ENCODE data around the gene KIAA0232.

DNA sequence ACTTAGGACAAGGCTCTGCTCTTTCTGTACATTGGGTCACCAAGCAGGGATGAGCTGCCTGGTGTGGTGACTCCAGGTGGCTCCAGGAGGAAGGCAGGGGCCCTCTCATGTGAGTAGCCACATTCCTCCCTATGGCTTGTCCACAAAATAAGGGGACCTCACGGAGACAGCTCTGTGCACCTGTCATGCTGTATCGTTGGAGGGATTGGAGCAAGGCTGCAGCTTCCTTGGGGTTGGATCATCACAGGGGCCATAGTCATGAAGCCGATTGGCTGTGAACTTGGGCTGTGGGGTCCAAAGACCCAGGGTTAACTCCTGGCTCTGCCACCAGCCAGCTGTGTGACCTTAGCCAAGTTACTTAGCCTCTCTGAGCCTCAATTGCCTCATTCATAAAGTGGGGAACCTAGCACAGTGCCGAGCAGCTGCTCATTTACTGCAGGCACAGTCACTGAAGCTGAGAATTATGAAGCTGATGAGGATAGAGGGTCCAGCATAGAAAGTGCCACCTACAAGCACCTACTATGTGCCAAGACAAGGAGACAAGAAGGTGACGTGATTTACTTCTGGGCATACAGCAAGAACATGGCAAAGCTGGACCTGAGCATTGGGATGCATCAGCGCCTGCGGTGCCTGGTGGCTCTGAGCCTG, 11.8 kb upstream of the KIAA0232 start:
- no peak for TF ChIP-seq ZNF224 (CRISPR knock-in tag; IDR thresholded peaks at IDR 0.05)
- TF ChIP-seq EZH2 (IDR thresholded peaks at IDR 0.05; ENCODE audit: borderline replicate concordance, low read depth, low read length), result no peak
- TF ChIP-seq, protein P1, sequence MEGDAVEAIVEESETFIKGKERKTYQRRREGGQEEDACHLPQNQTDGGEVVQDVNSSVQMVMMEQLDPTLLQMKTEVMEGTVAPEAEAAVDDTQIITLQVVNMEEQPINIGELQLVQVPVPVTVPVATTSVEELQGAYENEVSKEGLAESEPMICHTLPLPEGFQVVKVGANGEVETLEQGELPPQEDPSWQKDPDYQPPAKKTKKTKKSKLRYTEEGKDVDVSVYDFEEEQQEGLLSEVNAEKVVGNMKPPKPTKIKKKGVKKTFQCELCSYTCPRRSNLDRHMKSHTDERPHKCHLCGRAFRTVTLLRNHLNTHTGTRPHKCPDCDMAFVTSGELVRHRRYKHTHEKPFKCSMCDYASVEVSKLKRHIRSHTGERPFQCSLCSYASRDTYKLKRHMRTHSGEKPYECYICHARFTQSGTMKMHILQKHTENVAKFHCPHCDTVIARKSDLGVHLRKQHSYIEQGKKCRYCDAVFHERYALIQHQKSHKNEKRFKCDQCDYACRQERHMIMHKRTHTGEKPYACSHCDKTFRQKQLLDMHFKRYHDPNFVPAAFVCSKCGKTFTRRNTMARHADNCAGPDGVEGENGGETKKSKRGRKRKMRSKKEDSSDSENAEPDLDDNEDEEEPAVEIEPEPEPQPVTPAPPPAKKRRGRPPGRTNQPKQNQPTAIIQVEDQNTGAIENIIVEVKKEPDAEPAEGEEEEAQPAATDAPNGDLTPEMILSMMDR (IDR thresholded peaks at IDR 0.05 in 2 of 3, conservative IDR thresholded peaks at IDR 0.05 in 1 of 3; ENCODE audit: insufficient read depth in 2 of 3, low read depth in 1 of 3, low read length in 3 of 3), result no peak
- TF ChIP-seq CAMTA2 (CRISPR knock-in tag; conservative IDR thresholded peaks at IDR 0.05), result no peak
- no peak for TF ChIP-seq EWSR1 (IDR thresholded peaks at IDR 0.05; ENCODE audit: borderline replicate concordance, low read depth, partially characterized antibody)
- no peak for TF ChIP-seq POLR3A (IDR thresholded peaks at IDR 0.05; ENCODE audit: borderline replicate concordance, extremely low read depth, insufficient read depth, insufficient read length)
- no peak for TF ChIP-seq L3MBTL2 (IDR thresholded peaks at IDR 0.05)
- TF ChIP-seq RB1 (IDR thresholded peaks at IDR 0.05; ENCODE audit: low read depth), result no peak
- no peak for TF ChIP-seq BCL6 (CRISPR knock-in tag; IDR thresholded peaks at IDR 0.05)
- TF ChIP-seq U2AF2 (optimal IDR thresholded peaks at IDR 0.05; ENCODE audit: low read depth, low read length), result no peak
- no peak for TF ChIP-seq KLF1 (tag; IDR thresholded peaks at IDR 0.05)
- TF ChIP-seq NFE2L1 (tag; IDR thresholded peaks at IDR 0.05; ENCODE audit: borderline replicate concordance, low read depth), result no peak
- no peak for TF ChIP-seq YY1 (IDR thresholded peaks at IDR 0.05; ENCODE audit: borderline replicate concordance in 1 of 3, control insufficient read depth in 1 of 3, extremely low read depth in 1 of 3, insufficient read depth in 3 of 3, insufficient read length in 1 of 3, insufficient replicate concordance in 2 of 3, low read depth in 1 of 3, low read length in 2 of 3)
- TF ChIP-seq CHD1 (IDR thresholded peaks at IDR 0.05; ENCODE audit: low read length), result no peak

All from K562 (cell line).